DOHH2 (cell line): Measurements from ENCODE around the gene UBASH3A.

Experiments used
- H3F3A ChIP-seq: fragments of 200-600 bp; sonication (generic), shearing (Covaris generic); 2 replicates; pipeline ENCODE4 v1.6.0; 2016; ENCODE audit warnings: antibody characterized with exemption, mild to moderate bottlenecking; ENCODE audit not compliant: control insufficient read depth, insufficient read depth
- H3K27ac ChIP-seq: fragments of 200-600 bp; sonication (generic); 2 replicates; pipeline ENCODE4 v1.5.1; 2014; ENCODE audit warnings: low read depth, mild to moderate bottlenecking, low read length, moderate library complexity
- H3K27me3 ChIP-seq: fragments of 200-600 bp; sonication (generic); 2 replicates; pipeline ENCODE4 v1.6.1; 2014; ENCODE audit warnings: mild to moderate bottlenecking, low read length, mixed read lengths; ENCODE audit not compliant: control insufficient read depth
- H3K36me3 ChIP-seq: fragments of 200-600 bp; sonication (generic); 2 replicates; pipeline ENCODE4 v1.6.1; 2014; ENCODE audit warnings: mild to moderate bottlenecking, low read length, moderate library complexity, mixed read lengths; ENCODE audit not compliant: control insufficient read depth
- H3K4me1 ChIP-seq: fragments of 200-600 bp; sonication (generic); 2 replicates; pipeline ENCODE4 v1.6.1; 2014; ENCODE audit warnings: mild to moderate bottlenecking, low read length, mixed read lengths; ENCODE audit not compliant: control insufficient read depth
- H3K4me2 ChIP-seq: fragments of 200-600 bp; sonication (generic); 2 replicates; pipeline ENCODE4 v1.6.0; 2014; ENCODE audit warnings: mild to moderate bottlenecking, low read length, moderate library complexity
- H3K4me3 ChIP-seq: fragments of 200-600 bp; sonication (generic); 2 replicates; pipeline ENCODE4 v1.5.1; 2014; ENCODE audit warnings: mild to moderate bottlenecking, low read length, mixed read lengths
- H3K79me2 ChIP-seq: fragments of 200-600 bp; sonication (generic); 2 replicates; pipeline ENCODE4 v1.6.1; 2014; ENCODE audit warnings: mild to moderate bottlenecking, low read length, mixed read lengths; ENCODE audit not compliant: control insufficient read depth
- H3K9me2 ChIP-seq: fragments of 200-600 bp; sonication (generic); replicated peaks from 2 replicates; pipeline ENCODE4 v1.6.1; 2014; ENCODE audit warnings: mild to moderate bottlenecking, low read length, mixed read lengths; ENCODE audit not compliant: control insufficient read depth
- H3K9me3 ChIP-seq: fragments of 200-600 bp; sonication (generic); 2 replicates; pipeline ENCODE4 v1.6.1; 2014; ENCODE audit warnings: antibody characterized with exemption, low read length, mixed read lengths; ENCODE audit not compliant: control insufficient read depth, insufficient read depth
- H4K20me1 ChIP-seq: fragments of 200-600 bp; sonication (generic); 2 replicates; pipeline ENCODE4 v1.6.0; 2014; ENCODE audit warnings: low read depth, mild to moderate bottlenecking, antibody characterized with exemption, low read length, moderate library complexity; ENCODE audit not compliant: control insufficient read depth, insufficient read depth
- CTCF ChIP-seq: fragments of 200-600 bp; sonication (generic); IDR thresholded peaks from one replicate; pipeline ENCODE4 v1.5.1; 2014; ENCODE audit warnings: antibody characterized with exemption, mild to moderate bottlenecking, low read depth, low read length; ENCODE audit not compliant: poor library complexity, severe bottlenecking
- EZH2phosphoT487 ChIP-seq: fragments of 200-600 bp; sonication (generic); IDR thresholded peaks from 2 replicates; pipeline ENCODE4 v1.6.1; 2017; ENCODE audit warnings: borderline replicate concordance, mild to moderate bottlenecking, antibody characterized with exemption, low read length, moderate library complexity, mixed read lengths

Gene UBASH3A

GRCh38 chr21:42403611-42404231, at the start of gene UBASH3A:
UBASH3A (plus strand) TSS chr21:42403902; CDS start chr21:42403946, 44 bp downstream.
- Histone ChIP-seq H3K9me3 (peaks cover 6% of the 10 kb centered on the region), H3K27ac (no peak within 1 kb of the TSS), H3K4me2 (no peak within 1 kb of the TSS), H3K4me3 (no peak within 1 kb of the TSS), H3K4me1 (peaks cover 19% of the 10 kb centered on the region), H3K9me2 (no peaks in the 10 kb centered on the region), H3K79me2 (no peaks in the 10 kb centered on the region), H3K36me3 (no peaks in the 10 kb centered on the region), H3F3A (no peaks in the 10 kb centered on the region), H4K20me1 (no peaks in the 10 kb centered on the region), H3K27me3 (peaks cover 9% of the 10 kb centered on the region; the same call in 1 of the 2 replicates)
- TF ChIP-seq CTCF (no peak), EZH2phosphoT487 (no peak)

GRCh38 chr21:42356046-42356445, 47.7 kb upstream of the UBASH3A start:
- Histone ChIP-seq H3K4me2 (no peak overlapping the region), H4K20me1 (no peaks in the 10 kb centered on the region), H3K79me2 (no peaks in the 10 kb centered on the region), H3K27ac (no peak overlapping the region), H3K27me3 (peaks cover 4% of the 10 kb centered on the region; the same call in 1 of the 2 replicates), H3K9me3 (peaks cover 6% of the 10 kb centered on the region), H3K36me3 (no peaks in the 10 kb centered on the region), H3K9me2 (no peaks in the 10 kb centered on the region), H3K4me3 (no peak overlapping the region), H3K4me1 (no peaks in the 10 kb centered on the region), H3F3A (no peaks in the 10 kb centered on the region)
- TF ChIP-seq CTCF: no peak
- TF ChIP-seq EZH2phosphoT487: no peak

- H3K4me1 ChIP-seq: no peaks in the 10 kb centered on the region
- no peak overlapping the region for H3K4me3 ChIP-seq
- no peak overlapping the region for H3K4me2 ChIP-seq
- peaks cover 7% of the 10 kb centered on the region for H3K27me3 ChIP-seq
- TF ChIP-seq CTCF (no peak), EZH2phosphoT487 (no peak)
- no peak overlapping the region for H3K27ac ChIP-seq
- no peaks in the 10 kb centered on the region for H4K20me1 ChIP-seq
- no peaks in the 10 kb centered on the region for H3K79me2 ChIP-seq
- H3K9me3 ChIP-seq: peaks cover 6% of the 10 kb centered on the region
- H3K36me3 ChIP-seq: no peaks in the 10 kb centered on the region
- H3K9me2 ChIP-seq: no peaks in the 10 kb centered on the region
- H3F3A ChIP-seq: no peaks in the 10 kb centered on the region
Measured at GRCh38 chr21:42356650-42357049, 47.1 kb upstream of the UBASH3A start.
